Activated T-cell treated with anti-CD3 and anti-CD28 coated beads for 24 hours (primary cell): ENCODE measurements around the gene MLKL.
A peak's percentile ranks its signal among the peaks of the same experiment; 100 is the strongest.
"Not testable (repeated sequence)": the region's sequence is repeated elsewhere in the genome, so short reads cannot be mapped to it uniquely, and the experiment has no call there.

Experiments used
- DNase-seq: peaks from one replicate; pipeline ENCODE4 v3.0.0-alpha.2; 2020; ENCODE audit warnings: low read depth

Gene MLKL

GRCh38 chr16:74732707-74733350 lies 32.2 kb upstream of the MLKL start:
- DNase-seq, result no peak

GRCh38 chr16:74731853-74732477 lies 31.3 kb upstream of the MLKL start:
- no peak for DNase-seq

- DNase-seq, result no peak
These were observed 29.4 kb upstream of the MLKL start for GRCh38 chr16:74729783-74730683.

GRCh38 chr16:74727903-74728302 lies 27.2 kb upstream of the MLKL start:
- no peak for DNase-seq

GRCh38 chr16:74726716-74727115 lies 26.1 kb upstream of the MLKL start:
- DNase-seq, result peak; percentile 17

- no peak for DNase-seq
These were observed 25.2 kb upstream of the MLKL start for GRCh38 chr16:74725651-74726455.

GRCh38 chr16:74724820-74725549 lies 24.3 kb upstream of the MLKL start:
- DNase-seq, result no peak

- DNase-seq, result no peak
These were observed 22.6 kb upstream of the MLKL start for GRCh38 chr16:74723256-74723655.

GRCh38 chr16:74722156-74722555 lies 21.5 kb upstream of the MLKL start:
- DNase-seq, result not testable (repeated sequence)

- no peak for DNase-seq
These were observed 21.1 kb upstream of the MLKL start for GRCh38 chr16:74721716-74722115.

GRCh38 chr16:74720579-74720978 lies 19.9 kb upstream of the MLKL start:
- DNase-seq, result no peak

GRCh38 chr16:74718741-74719610 lies 18.3 kb upstream of the MLKL start:
- DNase-seq, result no peak

GRCh38 chr16:74718140-74718539 lies 17.5 kb upstream of the MLKL start:
- no peak for DNase-seq

GRCh38 chr16:74717367-74717766 lies 16.7 kb upstream of the MLKL start:
- DNase-seq, result no peak

GRCh38 chr16:74716355-74716754 lies 15.7 kb upstream of the MLKL start:
- DNase-seq, result no peak

- no peak for DNase-seq
These were observed 13.2 kb upstream of the MLKL start for GRCh38 chr16:74713876-74714275.

GRCh38 chr16:74713325-74713724 lies 12.7 kb upstream of the MLKL start:
- DNase-seq, result no peak

- no peak for DNase-seq
These were observed 11.3 kb upstream of the MLKL start for GRCh38 chr16:74711938-74712337.

- no peak for DNase-seq
These were observed 9.7 kb upstream of the MLKL start for GRCh38 chr16:74710401-74710800.

- DNase-seq, result peak; percentile 74
These were observed 8.8 kb upstream of the MLKL start for GRCh38 chr16:74709441-74709877.

GRCh38 chr16:74700116-74700437 lies 585 bp downstream of the MLKL start:
- peak; percentile 4 for DNase-seq
